HEK293T (cell line): ENCODE measurements around the gene MINDY4.

Experiments
- CTBP1 ChIP-seq: fragments of 450-650 bp; IDR thresholded peaks from 2 replicates; pipeline ENCODE4 v1.6.1; 2016; ENCODE audit warnings: borderline replicate concordance
- ELF4 ChIP-seq: fragments of 450-650 bp; IDR thresholded peaks from 2 replicates; pipeline ENCODE4 v1.6.1; 2017; ENCODE audit warnings: antibody characterized with exemption
- FOXA1 ChIP-seq: fragments of 450-650 bp; IDR thresholded peaks from 2 replicates; pipeline ENCODE4 v1.6.1; 2016; ENCODE audit warnings: mild to moderate bottlenecking
- FOXK2 ChIP-seq: fragments of 450-650 bp; IDR thresholded peaks from 2 replicates; pipeline ENCODE4 v1.6.1; 2016; ENCODE audit warnings: mild to moderate bottlenecking
- FOXM1 ChIP-seq: fragments of 450-650 bp; IDR thresholded peaks from 2 replicates; pipeline ENCODE4 v1.6.1; 2017; ENCODE audit warnings: mild to moderate bottlenecking, borderline replicate concordance
- HDGF ChIP-seq: fragments of 450-650 bp; IDR thresholded peaks from 2 replicates; pipeline ENCODE4 v1.6.1; 2017; ENCODE audit warnings: antibody characterized with exemption, borderline replicate concordance
- NFRKB ChIP-seq: fragments of 450-650 bp; IDR thresholded peaks from 2 replicates; pipeline ENCODE4 v1.6.1; 2016; ENCODE audit warnings: mild to moderate bottlenecking, moderate library complexity
- SP1 ChIP-seq: fragments of 450-650 bp; IDR thresholded peaks from 2 replicates; pipeline ENCODE4 v1.6.1; 2017
- SUZ12 ChIP-seq: fragments of 450-650 bp; IDR thresholded peaks from 2 replicates; pipeline ENCODE4 v1.6.1; 2016; ENCODE audit warnings: mild to moderate bottlenecking
- TARDBP ChIP-seq: fragments of 450-650 bp; IDR thresholded peaks from 2 replicates; pipeline ENCODE4 v1.6.1; 2016
- ZNF384 ChIP-seq: fragments of 450-650 bp; IDR thresholded peaks from 2 replicates; pipeline ENCODE4 v1.6.1; 2016
- TF ChIP-seq, protein P1 (sequence below): fragments of 450-650 bp; IDR thresholded peaks from 2 replicates; pipeline ENCODE4 v1.6.1; 2016

DNA sequence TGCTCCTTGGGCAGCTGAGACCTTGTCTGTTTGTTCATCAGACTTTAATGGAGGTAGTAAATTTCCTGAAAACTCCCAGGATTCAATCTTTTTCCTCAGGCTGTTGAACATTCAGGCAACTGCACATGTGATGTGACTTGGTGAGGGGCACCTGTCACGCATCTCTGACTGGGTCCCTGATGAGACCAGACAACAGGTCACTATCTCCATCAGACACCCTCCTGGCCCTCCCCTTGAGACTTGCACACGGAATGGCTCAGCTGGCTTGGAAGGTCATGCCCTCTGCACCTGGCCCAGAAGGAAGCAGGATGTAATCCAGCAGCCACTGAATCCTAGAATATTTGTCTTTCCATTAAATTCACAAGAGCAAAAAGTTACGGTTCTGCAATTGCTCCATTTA is 156.3 kb downstream of the MINDY4 start:
- TF ChIP-seq FOXK2 (no peak), SUZ12 (no peak), SP1 (no peak), FOXA1 (no peak), NFRKB (no peak), ZNF384 (no peak), HDGF (no peak), CTBP1 (no peak), TARDBP (no peak), FOXM1 (no peak), ELF4 (no peak)
- TF ChIP-seq, protein P1, sequence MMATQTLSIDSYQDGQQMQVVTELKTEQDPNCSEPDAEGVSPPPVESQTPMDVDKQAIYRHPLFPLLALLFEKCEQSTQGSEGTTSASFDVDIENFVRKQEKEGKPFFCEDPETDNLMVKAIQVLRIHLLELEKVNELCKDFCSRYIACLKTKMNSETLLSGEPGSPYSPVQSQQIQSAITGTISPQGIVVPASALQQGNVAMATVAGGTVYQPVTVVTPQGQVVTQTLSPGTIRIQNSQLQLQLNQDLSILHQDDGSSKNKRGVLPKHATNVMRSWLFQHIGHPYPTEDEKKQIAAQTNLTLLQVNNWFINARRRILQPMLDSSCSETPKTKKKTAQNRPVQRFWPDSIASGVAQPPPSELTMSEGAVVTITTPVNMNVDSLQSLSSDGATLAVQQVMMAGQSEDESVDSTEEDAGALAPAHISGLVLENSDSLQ = no peak
